K562 (cell line): Measurements from ENCODE around the gene DPYSL3. TPM values are rescaled to one million over a fixed set of nuclear protein-coding genes. Genes with fewer than 3 reads are reported as not detected.

ENCODE experiments used
- ATAC-seq: fragments of 200-7000 bp; cut with Tn5 transposase; 3 replicates; pipeline ENCODE4 v1.9.1; 2020; ENCODE audit warnings: moderate library complexity
- BruUV-seq: library from RNA; stranded (reverse); fragments of 400-500 nt; replicated peaks from 2 replicates; lab custom pipeline; 2021; lab: Mats Ljungman, UMichigan
- CTCF ChIA-PET: fragments of 300-600 bp; formaldehyde crosslinking; extraction: SDS; loops from one replicate; lab custom pipeline; 2021; ENCODE audit warnings: low intra/inter-chr PET ratio; lab: Yijun Ruan, JAX
- POLR2A ChIA-PET: fragments of 300-600, 350-650 bp; sonication (Branson Sonifier 250); formaldehyde crosslinking; extraction: SDS; loops from one replicate; lab custom pipeline; 2021; ENCODE audit warnings: antibody characterized with exemption, inconsistent platforms; lab: Yijun Ruan, JAX
- DNase-seq, 4 experiments: peaks; one replicate each; pipeline versions ENCODE4 v3.0.0 to v3.0.0-alpha.2; 2011 to 2018; ENCODE audit warnings: low spot score in 3 of 4, mixed read lengths in 3 of 4; ENCODE audit errors: extremely low read depth in 1 of 4
- FAIRE-seq: peaks from 2 replicates; lab custom pipeline; 2011; peaks lifted over from hg19 to GRCh38; lab: Jason Lieb, UNC
- H2AFZ ChIP-seq: 2 replicates; pipeline ENCODE4 v1.6.0; 2011; ENCODE audit warnings: low read depth, low read length, control low read depth, inconsistent platforms
- H3K27ac ChIP-seq: fragments of 200-600 bp; 3 replicates; pipeline ENCODE4 v1.8.0; 2011; ENCODE audit warnings: low read depth, mild to moderate bottlenecking, control low read depth, inconsistent platforms, low read length, moderate library complexity, mixed read lengths; ENCODE audit errors: extremely low read depth
- H3K27me3 ChIP-seq, 2 experiments: fragments of 300-600 bp in 1 of 2; 2 replicates in 1 of 2; 3 replicates in 1 of 2; pipeline versions ENCODE4 v1.6.0 to v1.8.0; 2011; ENCODE audit warnings: inconsistent platforms in 2 of 2, low read length in 2 of 2, mild to moderate bottlenecking in 1 of 2, mixed read lengths in 1 of 2, moderate library complexity in 1 of 2; ENCODE audit not compliant: control insufficient read depth in 2 of 2, insufficient read depth in 2 of 2
- H3K36me3 ChIP-seq: fragments of 300-600 bp; 3 replicates; pipeline ENCODE4 v1.8.0; 2011; ENCODE audit warnings: mild to moderate bottlenecking, low read length, inconsistent platforms; ENCODE audit not compliant: control insufficient read depth, insufficient read depth
- H3K4me1 ChIP-seq, 2 experiments: fragments of 200-600 bp in 1 of 2; replicated peaks in 1 of 2; 2 replicates in 1 of 2; 3 replicates in 1 of 2; pipeline versions ENCODE4 v1.5.1 to v1.8.0; 2011; ENCODE audit warnings: inconsistent platforms in 2 of 2, low read length in 2 of 2, mild to moderate bottlenecking in 1 of 2, mixed read lengths in 1 of 2, moderate library complexity in 1 of 2; ENCODE audit not compliant: control insufficient read depth in 2 of 2, insufficient read depth in 2 of 2
- H3K4me2 ChIP-seq: 2 replicates; pipeline ENCODE4 v1.6.1; 2011; ENCODE audit warnings: low read length, control low read depth, inconsistent platforms, mixed read lengths; ENCODE audit not compliant: insufficient read depth
- H3K4me3 ChIP-seq: fragments of 200-600 bp; sonication (generic), shearing (Covaris generic); 2 replicates; pipeline ENCODE4 v1.5.1; 2016; ENCODE audit warnings: control low read depth, inconsistent platforms
- H3K79me2 ChIP-seq: fragments of 200-600 bp; 3 replicates; pipeline ENCODE4 v1.8.0; 2011; ENCODE audit warnings: low read length, inconsistent platforms; ENCODE audit not compliant: control insufficient read depth, insufficient read depth
- H3K9ac ChIP-seq, 2 experiments: 2 replicates each; pipeline versions ENCODE4 v1.6.0 to v1.6.1; 2011; ENCODE audit warnings: low read depth in 2 of 2, low read length in 2 of 2, control low read depth in 1 of 2, inconsistent platforms in 1 of 2, mild to moderate bottlenecking in 1 of 2, mixed read lengths in 1 of 2; ENCODE audit not compliant: insufficient read depth in 1 of 2
- H3K9me1 ChIP-seq: one replicate; pipeline ENCODE4 v1.6.0; 2011; ENCODE audit warnings: inconsistent platforms, mild to moderate bottlenecking, low read length, moderate library complexity; ENCODE audit not compliant: control insufficient read depth, insufficient read depth
- H3K9me3 ChIP-seq: replicated peaks from 2 replicates; pipeline ENCODE4 v1.5.1; 2011; ENCODE audit warnings: low read depth, low read length, inconsistent platforms; ENCODE audit not compliant: control insufficient read depth, insufficient read depth
- H4K20me1 ChIP-seq: replicated peaks from 2 replicates; pipeline ENCODE4 v1.6.1; 2011; ENCODE audit warnings: low read length, inconsistent platforms, mixed read lengths; ENCODE audit not compliant: control insufficient read depth, insufficient read depth
- ARID1B ChIP-seq: fragments of 450-650 bp; IDR thresholded peaks from 2 replicates; pipeline ENCODE4 v1.6.1; 2016; ENCODE audit warnings: antibody characterized with exemption, mild to moderate bottlenecking, inconsistent platforms
- BMI1 ChIP-seq: fragments of 150-350 bp; IDR thresholded peaks from 2 replicates; pipeline ENCODE4 v1.6.1; 2014; ENCODE audit warnings: low read length
- BRCA1 ChIP-seq, 2 experiments: fragments of 450-650 bp in 1 of 2; sonication (generic) in 1 of 2; formaldehyde crosslinking in 1 of 2; IDR thresholded peaks; 2 replicates each; pipeline versions ENCODE4 v1.5.0 to v1.6.1; 2017 to 2020; ENCODE audit warnings: mild to moderate bottlenecking in 1 of 2, missing genetic modification reagents in 1 of 2
- BRD9 ChIP-seq: fragments of 450-650 bp; IDR thresholded peaks from 2 replicates; pipeline ENCODE4 v1.6.1; 2018; ENCODE audit warnings: low read depth; ENCODE audit not compliant: partially characterized antibody
- ELF1 ChIP-seq: fragments of 200-800 bp; sonication (Bioruptor generic); IDR thresholded peaks from 2 replicates; pipeline ENCODE4 v1.6.1; 2016; ENCODE audit warnings: missing genetic modification characterization, missing compliant biosample characterization
- NRF1 ChIP-seq, 2 experiments: fragments of 450-650 bp; IDR thresholded peaks in 1 of 2; conservative IDR thresholded peaks in 1 of 2; 2 replicates each; pipeline ENCODE4 v1.6.1; 2014; ENCODE audit warnings: mild to moderate bottlenecking in 2 of 2
- SAP30 ChIP-seq: fragments of 200-600 bp; sonication (generic); IDR thresholded peaks from 2 replicates; pipeline ENCODE4 v1.6.1; 2012; ENCODE audit warnings: borderline replicate concordance, low read depth, mild to moderate bottlenecking, moderate library complexity, low read length, control low read depth, inconsistent platforms; ENCODE audit not compliant: insufficient read depth, poor library complexity, severe bottlenecking
- ZNF134 ChIP-seq: fragments of 250-450 bp; sonication (Bioruptor Pico); conservative IDR thresholded peaks from 2 replicates; pipeline ENCODE4 v1.4.0; 2020
- WGBS: fragments of 100-300 bp; shearing (Covaris generic); methylation state at CpG from one replicate; pipeline ENCODE4 v1.1.6; 2016; ENCODE audit warnings: low coverage, mixed read lengths; ENCODE audit not compliant: insufficient coverage; ENCODE audit errors: missing lambda C conversion rate; 5-methylcytosine and 5-hydroxymethylcytosine counted together
- in situ Hi-C: fragments of 300-500 bp; cut with MboI; formaldehyde crosslinking; loops from 4 replicates; pipeline ENCODE4 v1.15.0; 2018; ENCODE audit warnings: inconsistent platforms, mixed read lengths
- intact Hi-C: fragments of 100-400 bp; cut with micrococcal nuclease; formaldehyde crosslinking; loops from 2 replicates; pipeline ENCODE4 v1.14.2; 2022
- polyA plus RNA-seq, 8 experiments: library from polyadenylated mRNA; depleted of rRNA in 4 of 8; stranded (reverse) in 5 of 8; unstranded in 3 of 8; fragments of >200 nt; fragmentation: Nextera tagmentation in 2 of 8; fragmentation: Illumina TruSeq in 1 of 8; extraction: Ambion mirVana in 2 of 8; extraction: Trizol in 1 of 8; gene quantifications; 2 replicates each; pipeline versions ENCODE4 v1.2.1 to v1.2.3, GENCODE V29; 2011 to 2014; ENCODE audit warnings: inconsistent platforms in 1 of 8, missing spikeins in 1 of 8
- total RNA-seq, 7 experiments: library from RNA; depleted of rRNA in 6 of 7; stranded (reverse); fragments of >200 nt in 6 of 7; fragmentation: Illumina TruSeq in 2 of 7; extraction: Trizol in 2 of 7; gene quantifications; 2 replicates each; pipeline versions ENCODE4 v1.2.1 to v1.2.3, GENCODE V29; 2011 to 2021; ENCODE audit warnings: low replicate concordance in 1 of 7

The DPYSL3 gene
- total and polyA plus RNA-seq, 9 of the 15 experiments (the other 6 are each of a cell fraction or from before 2014, with no cell fraction given): 0.07 to 0.55 TPM; not detected in 7

DNA sequence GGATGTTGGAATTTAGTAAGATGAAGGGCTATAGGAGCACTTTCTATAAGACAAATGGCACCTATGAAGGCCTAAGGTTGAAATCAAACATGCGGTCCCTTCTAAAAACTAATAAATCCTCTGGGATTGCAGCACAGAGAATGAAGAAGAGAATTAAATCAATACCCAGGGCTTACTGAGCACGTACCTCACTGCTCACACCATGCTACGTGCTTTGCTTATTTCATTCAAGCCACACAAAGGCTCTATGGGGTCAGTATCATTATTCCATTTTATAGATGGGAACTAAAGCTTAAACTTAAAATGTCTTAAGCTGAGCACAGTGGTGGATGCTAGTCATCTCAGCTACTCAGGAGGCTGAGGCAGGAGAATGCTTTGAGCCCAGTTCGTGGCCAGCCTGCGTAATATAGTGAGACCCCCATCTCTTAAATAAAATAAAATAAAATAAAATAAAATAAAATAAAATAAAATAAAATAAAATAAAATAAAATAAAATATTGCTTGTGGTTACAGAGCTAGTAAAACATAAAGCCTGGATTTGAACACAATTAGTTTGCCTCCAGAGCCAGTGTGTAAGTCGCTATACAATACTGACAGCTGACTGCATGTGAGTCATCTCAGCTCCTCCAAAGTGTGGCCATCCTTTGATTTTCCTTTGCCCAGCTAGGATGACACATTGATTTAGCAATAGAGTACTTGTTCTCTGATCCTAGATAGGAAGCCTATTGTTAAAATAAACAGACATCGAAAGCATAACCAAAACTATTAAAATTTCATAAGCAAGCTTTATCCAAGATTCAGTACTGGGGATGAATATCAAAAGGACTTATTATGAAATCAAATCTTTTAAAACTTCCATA, 20.9 kb upstream of the DPYSL3 start:
- in situ Hi-C loops: no loop called here
- Histone ChIP-seq H4K20me1 (no peaks in the 10 kb centered on the region), H2AFZ (no peak overlapping the region), H3K9ac (no peak overlapping the region), H3K79me2 (no peaks in the 10 kb centered on the region), H3K36me3 (no peaks in the 10 kb centered on the region), H3K27ac (no peak overlapping the region), H3K4me1 (no peaks in the 10 kb centered on the region), H3K27me3 (no peaks in the 10 kb centered on the region), H3K4me2 (no peak overlapping the region), H3K4me3 (no peak overlapping the region), H3K9me1 (no peaks in the 10 kb centered on the region), H3K9me3 (no peaks in the 10 kb centered on the region)
- BruUV-seq: no TSS peak
- no peak for ATAC-seq
- CTCF ChIA-PET: no interaction called here
- WGBS: 3% methylated on average over 7 of the region's 7 CpGs
- POLR2A ChIA-PET: no interaction called here
- no peak for DNase-seq
- intact Hi-C loops: no loop called here
- TF ChIP-seq SAP30: no peak
- TF ChIP-seq BRD9: no peak
- TF ChIP-seq BMI1: no peak
- no peak for TF ChIP-seq ELF1 (tag)
- TF ChIP-seq NRF1 (conservative IDR thresholded peaks at IDR 0.05 in 1 of 2, IDR thresholded peaks at IDR 0.05 in 1 of 2): no peak
- TF ChIP-seq ZNF134 (CRISPR knock-in tag): no peak
- no peak for TF ChIP-seq ARID1B
- no peak for TF ChIP-seq BRCA1 (IDR thresholded peaks at IDR 0.05)
- no peak for TF ChIP-seq BRCA1 (CRISPR knock-in tag; IDR thresholded peaks at IDR 0.05)
- no peak for FAIRE-seq
